Measurements from ENCODE around the gene CABS1.

CABS1 gene

DNA sequence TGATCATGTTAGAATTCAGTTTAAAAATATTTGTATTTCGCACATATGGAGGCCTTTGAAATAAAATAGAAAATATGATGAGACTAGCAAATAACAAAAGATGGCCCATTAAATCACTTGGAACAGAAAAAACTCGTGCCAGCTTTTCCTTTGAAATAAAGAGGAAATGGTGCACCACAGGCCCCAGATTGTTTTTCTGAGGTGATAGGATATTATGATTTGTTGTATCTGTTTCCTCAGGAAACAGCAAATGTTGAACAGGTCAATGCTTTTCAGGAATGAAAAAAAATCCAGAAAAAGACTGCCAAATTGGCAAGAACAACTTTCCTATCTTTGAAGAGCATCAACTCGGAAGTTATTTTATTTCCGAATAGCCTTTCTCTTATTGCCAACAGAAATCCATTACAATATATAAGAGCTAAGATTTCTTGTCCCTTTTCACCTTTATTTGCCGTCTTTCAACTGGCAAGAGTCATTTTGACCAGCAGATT lies 48.0 kb downstream of the CABS1 start, which contains the start of gene SMR3B:
Gene SMR3B, plus strand, starts transcription at position 441 of the 491 bp plus-strand sequence. CDS start 1,380 bp downstream, outside the sequence.
- no peak for DNase-seq (ENCODE audit: low read depth in 2 of 2)

Measured in stimulated activated CD8-positive, alpha-beta memory T cell treated with anti-CD3 and anti-CD28 coated beads, Interleukin-15, amount 100 ng/mL, for 48 hours (primary cell).